Neural progenitor cell (in vitro differentiated cells): ENCODE results near the gene C19orf25. TPM values are rescaled to one million over a fixed set of nuclear protein-coding genes. Genes with fewer than 3 reads are reported as not detected.
"Not testable (repeated sequence)": the region's sequence is repeated elsewhere in the genome, so short reads cannot be mapped to it uniquely, and the experiment has no call there.

Experiments
- DNase-seq: peaks from one replicate; pipeline ENCODE4 v3.0.0-alpha.2; 2016; ENCODE audit warnings: low spot score
- H2AFZ ChIP-seq: fragments of 200-600 bp; sonication (generic); replicated peaks from 2 replicates; pipeline ENCODE4 v1.6.1; 2016; ENCODE audit warnings: antibody characterized with exemption
- H3F3A ChIP-seq: fragments of 200-600 bp; sonication (generic); 2 replicates; pipeline ENCODE4 v1.6.1; 2016; ENCODE audit warnings: antibody characterized with exemption, low read depth
- H3K27ac ChIP-seq: fragments of 200-600 bp; sonication (generic); 2 replicates; pipeline ENCODE4 v1.5.1; 2016; ENCODE audit warnings: mild to moderate bottlenecking
- H3K27me3 ChIP-seq: fragments of 200-600 bp; sonication (generic); 2 replicates; pipeline ENCODE4 v1.6.1; 2016; ENCODE audit warnings: mild to moderate bottlenecking, moderate library complexity
- H3K36me3 ChIP-seq: fragments of 200-600 bp; sonication (generic); 2 replicates; pipeline ENCODE4 v1.5.1; 2016
- H3K4me1 ChIP-seq: fragments of 200-600 bp; sonication (generic); 2 replicates; pipeline ENCODE4 v1.6.1; 2016; ENCODE audit warnings: mixed run types
- H3K4me2 ChIP-seq: fragments of 200-600 bp; sonication (generic); 2 replicates; pipeline ENCODE4 v1.6.1; 2016
- H3K4me3 ChIP-seq: fragments of 200-600 bp; sonication (generic); 2 replicates; pipeline ENCODE4 v1.5.1; 2016
- H3K79me2 ChIP-seq: fragments of 200-600 bp; sonication (generic); 2 replicates; pipeline ENCODE4 v1.6.1; 2016; ENCODE audit warnings: low read depth
- H3K9ac ChIP-seq: fragments of 200-600 bp; sonication (generic); 2 replicates; pipeline ENCODE4 v1.6.1; 2016
- H3K9me3 ChIP-seq: fragments of 200-600 bp; sonication (generic); 2 replicates; pipeline ENCODE4 v1.5.1; 2016; ENCODE audit warnings: low read depth
- H4K20me1 ChIP-seq: fragments of 200-600 bp; sonication (generic); 2 replicates; pipeline ENCODE4 v1.6.1; 2016; ENCODE audit warnings: low read depth
- H3K27ac Mint-ChIP-seq: 3 replicates; pipeline ENCODE4 v1.8.0; 2021; ENCODE audit warnings: mixed read lengths
- H3K27me3 Mint-ChIP-seq: 2 replicates; pipeline ENCODE4 v1.8.0; 2022; ENCODE audit warnings: low read depth, mild to moderate bottlenecking, inconsistent platforms, moderate library complexity, mixed read lengths; ENCODE audit not compliant: insufficient read depth
- H3K36me3 Mint-ChIP-seq: 3 replicates; pipeline ENCODE4 v1.8.0; 2021; ENCODE audit warnings: mixed read lengths
- H3K4me1 Mint-ChIP-seq: 3 replicates; pipeline ENCODE4 v1.8.0; 2021; ENCODE audit warnings: mixed read lengths
- H3K4me3 Mint-ChIP-seq: 3 replicates; pipeline ENCODE4 v1.8.0; 2021; ENCODE audit warnings: mild to moderate bottlenecking, moderate library complexity, mixed read lengths
- H3K9me3 Mint-ChIP-seq: 3 replicates; pipeline ENCODE4 v1.8.0; 2020; ENCODE audit warnings: mixed read lengths
- EZH2 ChIP-seq: fragments of 200-600 bp; sonication (generic); IDR thresholded peaks from 2 replicates; pipeline ENCODE4 v1.6.1; 2017; ENCODE audit warnings: antibody characterized with exemption, mild to moderate bottlenecking, moderate library complexity
- EZH2phosphoT487 ChIP-seq: fragments of 200-600 bp; sonication (generic); IDR thresholded peaks from 2 replicates; pipeline ENCODE4 v1.6.1; 2017; ENCODE audit warnings: antibody characterized with exemption
- total RNA-seq: library from RNA; depleted of rRNA; stranded (reverse); fragments of >200 nt; gene quantifications from 2 replicates; pipeline ENCODE4 v1.2.3, GENCODE V29; 2015; ENCODE audit warnings: low replicate concordance
- TF ChIP-seq, protein P1 (sequence below): fragments of 200-600 bp; sonication (generic); IDR thresholded peaks from 2 replicates; pipeline ENCODE4 v1.5.1; 2017; ENCODE audit warnings: antibody characterized with exemption, mild to moderate bottlenecking

Gene C19orf25
- total RNA-seq, 1 donor from 2014 or later = 14.4 TPM

DNA sequence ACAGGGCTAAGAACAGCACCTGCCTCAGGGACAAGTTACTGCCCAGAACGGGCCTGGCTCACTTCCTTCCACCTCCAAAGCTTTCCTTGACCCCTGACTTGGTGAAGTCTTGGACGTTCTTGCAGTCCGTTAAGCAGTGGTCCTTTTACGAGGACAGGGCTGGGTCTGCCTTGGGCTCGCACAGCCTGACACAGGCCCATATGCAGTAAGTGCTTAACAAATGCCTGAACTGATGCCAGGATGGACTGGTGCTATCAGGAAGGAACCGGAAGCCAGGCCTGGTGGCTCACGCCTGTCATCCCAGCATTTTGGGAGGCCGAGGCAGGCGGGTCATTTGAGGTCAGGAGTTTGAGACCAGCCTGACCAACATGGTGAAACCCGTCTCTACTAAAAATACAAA lies 43.0 kb upstream of the C19orf25 start:
- H3K9ac ChIP-seq = no peak overlapping the region
- H3K4me2 ChIP-seq = no peak overlapping the region
- H3K4me1 ChIP-seq = no peaks in the 10 kb centered on the region
- H3K36me3 ChIP-seq = no peaks in the 10 kb centered on the region
- Mint-ChIP-seq H3K4me3 (no peak overlapping the region), H3K36me3 (peaks cover 5% of the 10 kb centered on the region), H3K9me3 (peaks cover 6% of the 10 kb centered on the region), H3K4me1 (peaks cover 9% of the 10 kb centered on the region), H3K27me3 (peaks cover 34% of the 10 kb centered on the region), H3K27ac (no peak overlapping the region)
- TF ChIP-seq EZH2phosphoT487 = no peak
- TF ChIP-seq EZH2 = no peak
- H2AFZ ChIP-seq = no peak overlapping the region
- no peak for DNase-seq
- no peak overlapping the region for H3K27ac ChIP-seq
- H3K79me2 ChIP-seq = no peaks in the 10 kb centered on the region
- peaks cover 21% of the 10 kb centered on the region for H3F3A ChIP-seq
- H3K27me3 ChIP-seq = peaks cover 92% of the 10 kb centered on the region
- no peaks in the 10 kb centered on the region for H3K9me3 ChIP-seq
- H4K20me1 ChIP-seq = peaks cover 13% of the 10 kb centered on the region
- no peak overlapping the region for H3K4me3 ChIP-seq

DNA sequence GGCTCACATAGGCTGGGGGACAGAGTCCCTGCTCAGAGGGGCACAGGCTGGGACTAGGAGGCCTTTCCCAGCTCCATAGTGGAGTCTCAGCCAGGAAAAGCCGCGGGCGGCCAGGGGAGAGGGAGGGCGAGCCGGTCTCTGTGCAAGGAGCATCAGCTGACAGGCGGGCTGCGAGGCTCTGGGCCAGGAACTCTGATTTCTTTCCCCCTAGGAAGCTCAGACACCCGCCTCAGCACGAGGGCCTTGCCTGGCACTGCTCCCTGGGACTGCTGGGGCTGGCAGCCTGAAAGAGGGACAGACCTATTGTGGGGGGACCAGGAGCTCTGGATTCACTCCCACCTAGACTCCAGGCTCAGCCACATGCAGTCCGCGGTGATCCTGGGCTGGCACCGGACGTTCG lies 42.6 kb upstream of the C19orf25 start:
- Histone ChIP-seq H3K36me3 (no peaks in the 10 kb centered on the region), H3K9ac (no peak overlapping the region), H2AFZ (no peak overlapping the region), H3K4me3 (no peak overlapping the region), H3F3A (peaks cover 21% of the 10 kb centered on the region), H3K9me3 (no peaks in the 10 kb centered on the region), H3K4me1 (no peaks in the 10 kb centered on the region), H3K79me2 (no peaks in the 10 kb centered on the region), H3K27ac (no peak overlapping the region), H4K20me1 (peaks cover 13% of the 10 kb centered on the region), H3K27me3 (peaks cover 92% of the 10 kb centered on the region), H3K4me2 (no peak overlapping the region)
- Mint-ChIP-seq H3K4me3 (no peak overlapping the region), H3K27me3 (peaks cover 38% of the 10 kb centered on the region), H3K9me3 (peaks cover 6% of the 10 kb centered on the region), H3K27ac (no peak overlapping the region), H3K36me3 (peaks cover 5% of the 10 kb centered on the region), H3K4me1 (peaks cover 9% of the 10 kb centered on the region)
- DNase-seq = no peak
- TF ChIP-seq EZH2phosphoT487 (no peak), EZH2 (no peak)
- TF ChIP-seq, protein P1, sequence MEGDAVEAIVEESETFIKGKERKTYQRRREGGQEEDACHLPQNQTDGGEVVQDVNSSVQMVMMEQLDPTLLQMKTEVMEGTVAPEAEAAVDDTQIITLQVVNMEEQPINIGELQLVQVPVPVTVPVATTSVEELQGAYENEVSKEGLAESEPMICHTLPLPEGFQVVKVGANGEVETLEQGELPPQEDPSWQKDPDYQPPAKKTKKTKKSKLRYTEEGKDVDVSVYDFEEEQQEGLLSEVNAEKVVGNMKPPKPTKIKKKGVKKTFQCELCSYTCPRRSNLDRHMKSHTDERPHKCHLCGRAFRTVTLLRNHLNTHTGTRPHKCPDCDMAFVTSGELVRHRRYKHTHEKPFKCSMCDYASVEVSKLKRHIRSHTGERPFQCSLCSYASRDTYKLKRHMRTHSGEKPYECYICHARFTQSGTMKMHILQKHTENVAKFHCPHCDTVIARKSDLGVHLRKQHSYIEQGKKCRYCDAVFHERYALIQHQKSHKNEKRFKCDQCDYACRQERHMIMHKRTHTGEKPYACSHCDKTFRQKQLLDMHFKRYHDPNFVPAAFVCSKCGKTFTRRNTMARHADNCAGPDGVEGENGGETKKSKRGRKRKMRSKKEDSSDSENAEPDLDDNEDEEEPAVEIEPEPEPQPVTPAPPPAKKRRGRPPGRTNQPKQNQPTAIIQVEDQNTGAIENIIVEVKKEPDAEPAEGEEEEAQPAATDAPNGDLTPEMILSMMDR = no peak

DNA sequence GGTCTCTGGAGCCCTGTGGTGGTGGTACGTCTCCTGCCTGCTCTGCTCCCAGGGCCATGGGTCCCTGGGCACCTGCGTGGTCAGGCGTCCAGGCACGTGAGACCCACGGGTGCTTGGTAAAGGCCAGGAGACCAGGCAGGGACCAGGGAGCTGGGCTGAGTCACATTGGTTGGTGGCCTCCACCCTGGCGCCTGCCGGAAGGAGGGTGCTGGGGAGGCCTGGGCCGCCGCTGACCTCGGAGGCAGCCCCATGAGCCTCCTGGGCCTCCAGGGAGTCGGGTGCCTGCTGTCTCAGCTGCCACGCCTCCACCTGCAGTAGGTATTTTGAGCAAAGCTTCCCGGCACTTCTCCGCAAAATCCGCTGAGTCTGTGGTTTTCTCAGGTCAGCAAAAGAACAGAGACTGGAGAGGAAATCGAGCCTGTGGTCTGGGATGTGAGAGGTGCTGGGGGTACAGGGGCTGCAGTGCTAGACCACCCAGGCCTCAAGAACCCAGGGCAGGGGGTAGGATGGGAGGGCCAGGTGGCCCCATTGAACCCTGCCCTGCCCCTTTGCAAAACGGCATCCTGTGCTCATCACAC lies 41.3 kb upstream of the C19orf25 start:
- H3K4me2 ChIP-seq = no peak overlapping the region
- H3K27ac ChIP-seq = no peak overlapping the region
- peaks cover 6% of the 10 kb centered on the region for H3K9me3 Mint-ChIP-seq
- H3K36me3 Mint-ChIP-seq = peaks cover 5% of the 10 kb centered on the region
- H3K4me1 ChIP-seq = no peaks in the 10 kb centered on the region
- peaks cover 21% of the 10 kb centered on the region for H3F3A ChIP-seq
- H3K27me3 ChIP-seq = peaks cover 92% of the 10 kb centered on the region
- H3K36me3 ChIP-seq = no peaks in the 10 kb centered on the region
- H3K4me3 ChIP-seq = no peak overlapping the region
- H3K9me3 ChIP-seq = no peaks in the 10 kb centered on the region
- no peak overlapping the region for H2AFZ ChIP-seq
- H3K27me3 Mint-ChIP-seq = peaks cover 31% of the 10 kb centered on the region
- H3K9ac ChIP-seq = no peak overlapping the region
- H4K20me1 ChIP-seq = peaks cover 13% of the 10 kb centered on the region
- H3K79me2 ChIP-seq = no peaks in the 10 kb centered on the region
- DNase-seq = no peak
- no peak overlapping the region for H3K4me3 Mint-ChIP-seq
- H3K27ac Mint-ChIP-seq = no peak overlapping the region
- peaks cover 9% of the 10 kb centered on the region for H3K4me1 Mint-ChIP-seq
- TF ChIP-seq, protein P1 = no peak
- TF ChIP-seq EZH2phosphoT487 = no peak

GRCh38 chr19:1519802-1520201 lies 40.8 kb upstream of the C19orf25 start:
- not testable (repeated sequence) for H3K4me1 ChIP-seq, H3K4me3 ChIP-seq, H3K4me2 ChIP-seq, H3K36me3 Mint-ChIP-seq, H3K79me2 ChIP-seq, H3K4me3 Mint-ChIP-seq, H3K27ac Mint-ChIP-seq, H3K27ac ChIP-seq, H3K9ac ChIP-seq, H3K36me3 ChIP-seq, DNase-seq, H3K9me3 ChIP-seq, H2AFZ ChIP-seq, H3K4me1 Mint-ChIP-seq, H3K9me3 Mint-ChIP-seq
- H3K27me3 Mint-ChIP-seq = peaks cover 27% of the 10 kb centered on the region
- H4K20me1 ChIP-seq = peaks cover 11% of the 10 kb centered on the region
- peaks cover 92% of the 10 kb centered on the region for H3K27me3 ChIP-seq
- peaks cover 21% of the 10 kb centered on the region for H3F3A ChIP-seq
